Calu3 (cell line): ENCODE results near the gene NECTIN2. TPM values are rescaled to one million over a fixed set of nuclear protein-coding genes. Genes with fewer than 3 reads are reported as not detected.
A peak's percentile ranks its signal among the peaks of the same experiment; 100 is the strongest.

Experiments used
- BruUV-seq: library from RNA; stranded (reverse); fragments of 400-500 nt; replicated peaks from 2 replicates; lab custom pipeline; 2021; lab: Mats Ljungman, UMichigan
- CTCF ChIA-PET: fragments of 300-600 bp; sonication (Branson Sonifier 250); formaldehyde crosslinking; loops from one replicate; lab custom pipeline; 2022; ENCODE audit warnings: antibody characterized with exemption; lab: Charles Lee
- DNase-seq: peaks from one replicate; pipeline ENCODE4 v3.0.0; 2022
- H3K27ac Mint-ChIP-seq: one replicate; pipeline ENCODE4 v1.8.0; 2022; ENCODE audit warnings: mixed read lengths; ENCODE audit not compliant: unreplicated experiment
- H3K27me3 Mint-ChIP-seq: one replicate; pipeline ENCODE4 v1.8.0; 2022; ENCODE audit warnings: mixed read lengths; ENCODE audit not compliant: unreplicated experiment
- H3K36me3 Mint-ChIP-seq: one replicate; pipeline ENCODE4 v1.8.0; 2022; ENCODE audit warnings: mild to moderate bottlenecking, moderate library complexity, mixed read lengths; ENCODE audit not compliant: insufficient read depth, unreplicated experiment
- H3K4me1 Mint-ChIP-seq: one replicate; pipeline ENCODE4 v1.8.0; 2022; ENCODE audit warnings: mild to moderate bottlenecking, low read depth, mixed read lengths; ENCODE audit not compliant: unreplicated experiment
- H3K4me3 Mint-ChIP-seq: one replicate; pipeline ENCODE4 v1.8.0; 2022; ENCODE audit warnings: mild to moderate bottlenecking, low read depth, moderate library complexity, mixed read lengths; ENCODE audit not compliant: unreplicated experiment
- H3K9me3 Mint-ChIP-seq: one replicate; pipeline ENCODE4 v1.8.0; 2022; ENCODE audit warnings: low read depth, mixed read lengths; ENCODE audit not compliant: unreplicated experiment
- intact Hi-C: fragments of 100-400 bp; cut with micrococcal nuclease; formaldehyde crosslinking; loops from one replicate; pipeline ENCODE4 v1.10.0; 2022; ENCODE audit not compliant: unreplicated experiment
- total RNA-seq: library from RNA; stranded (reverse); gene quantifications from 2 replicates; pipeline ENCODE4 v1.2.3, GENCODE V29; 2022
- TF ChIP-seq, protein P1 (sequence below): fragments of 200-600 bp; IDR thresholded peaks from one replicate; pipeline ENCODE4 v1.8.0; 2022; ENCODE audit warnings: antibody characterized with exemption; ENCODE audit not compliant: unreplicated experiment

The NECTIN2 gene
- total RNA-seq, 1 experiment from 2014 or later, result 137 TPM

DNA sequence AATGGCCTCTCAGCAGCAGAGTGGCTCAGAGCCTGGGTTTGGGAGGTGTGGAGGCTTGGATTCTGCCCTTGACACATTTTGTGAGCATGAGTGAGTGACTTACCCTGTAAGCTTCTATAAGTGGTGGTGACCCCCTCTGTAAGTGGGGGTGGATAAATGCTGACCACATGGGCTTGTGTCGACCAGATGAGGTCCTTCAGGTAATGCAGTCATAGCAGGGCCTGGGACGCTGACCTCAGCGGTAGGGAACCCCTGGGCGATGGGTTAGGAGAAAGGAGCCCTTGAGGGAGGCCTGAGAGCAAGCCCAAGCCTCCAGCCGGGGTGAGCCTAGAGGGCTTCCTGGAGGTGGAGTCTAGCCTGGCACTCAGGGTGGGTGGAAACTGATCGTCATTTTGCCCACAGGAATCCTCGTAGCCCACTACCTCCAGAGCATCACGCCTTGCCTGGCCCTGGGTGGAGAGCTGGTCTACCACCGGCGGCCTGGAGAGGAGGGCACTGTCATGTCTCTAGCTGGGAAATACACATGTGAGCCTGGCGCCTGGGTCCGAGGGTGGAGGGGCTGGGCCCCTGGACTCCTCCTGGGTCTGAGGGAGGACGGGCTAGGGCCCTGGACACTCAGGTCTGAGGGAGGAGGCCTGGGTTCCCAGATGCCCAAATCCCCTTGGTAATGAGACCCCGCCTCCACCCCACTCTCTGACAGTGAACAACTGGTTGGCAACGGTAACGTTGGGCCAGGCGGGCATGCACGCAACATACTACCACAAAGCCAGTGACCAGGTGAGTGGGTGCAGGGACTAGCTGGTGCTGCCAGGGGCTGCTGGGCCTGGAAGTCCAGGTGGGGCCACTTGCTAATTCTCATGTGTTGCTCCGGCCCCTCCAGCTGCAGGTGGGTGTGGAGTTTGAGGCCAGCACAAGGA is 54.5 kb downstream of the NECTIN2 start:
- Mint-ChIP-seq H3K27me3 (peaks cover 18% of the 10 kb centered on the region), H3K9me3 (no peaks in the 10 kb centered on the region), H3K4me1 (no peaks in the 10 kb centered on the region), H3K4me3 (no peak overlapping the region), H3K27ac (no peak overlapping the region), H3K36me3 (peaks cover 98% of the 10 kb centered on the region)
- TF ChIP-seq, protein P1, sequence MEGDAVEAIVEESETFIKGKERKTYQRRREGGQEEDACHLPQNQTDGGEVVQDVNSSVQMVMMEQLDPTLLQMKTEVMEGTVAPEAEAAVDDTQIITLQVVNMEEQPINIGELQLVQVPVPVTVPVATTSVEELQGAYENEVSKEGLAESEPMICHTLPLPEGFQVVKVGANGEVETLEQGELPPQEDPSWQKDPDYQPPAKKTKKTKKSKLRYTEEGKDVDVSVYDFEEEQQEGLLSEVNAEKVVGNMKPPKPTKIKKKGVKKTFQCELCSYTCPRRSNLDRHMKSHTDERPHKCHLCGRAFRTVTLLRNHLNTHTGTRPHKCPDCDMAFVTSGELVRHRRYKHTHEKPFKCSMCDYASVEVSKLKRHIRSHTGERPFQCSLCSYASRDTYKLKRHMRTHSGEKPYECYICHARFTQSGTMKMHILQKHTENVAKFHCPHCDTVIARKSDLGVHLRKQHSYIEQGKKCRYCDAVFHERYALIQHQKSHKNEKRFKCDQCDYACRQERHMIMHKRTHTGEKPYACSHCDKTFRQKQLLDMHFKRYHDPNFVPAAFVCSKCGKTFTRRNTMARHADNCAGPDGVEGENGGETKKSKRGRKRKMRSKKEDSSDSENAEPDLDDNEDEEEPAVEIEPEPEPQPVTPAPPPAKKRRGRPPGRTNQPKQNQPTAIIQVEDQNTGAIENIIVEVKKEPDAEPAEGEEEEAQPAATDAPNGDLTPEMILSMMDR, result no peak
- intact Hi-C loops, result no loop called here
- CTCF ChIA-PET, result interaction anchor here (0.6 kb wide), 1 partner anchor 438 kb away, joined by 5 read pairs; no protein-coding TSS in a partner anchor
- DNase-seq, result no peak
- no TSS peak for BruUV-seq

- TF ChIP-seq, protein P1, result no peak
- DNase-seq, result no peak
- H3K9me3 Mint-ChIP-seq, result no peaks in the 10 kb centered on the region
- no peak overlapping the region for H3K4me3 Mint-ChIP-seq
- H3K4me1 Mint-ChIP-seq, result peaks cover 11% of the 10 kb centered on the region
- peaks cover 43% of the 10 kb centered on the region for H3K27me3 Mint-ChIP-seq
- peak overlapping the region; percentile 79 for H3K27ac Mint-ChIP-seq
- TSS peak; percentile 72 for BruUV-seq
- H3K36me3 Mint-ChIP-seq, result peaks cover 84% of the 10 kb centered on the region
- intact Hi-C loops, result loop anchor here (1.0 kb wide), 1 partner anchor 48 kb away; no protein-coding TSS in a partner anchor
- CTCF ChIA-PET, result interaction anchor here (1.2 kb wide), 2 partner anchors 49 to 52 kb away, joined by 3 read pairs; partner anchors contain the start of gene CLPTM1
These were observed 57.1 kb downstream of the NECTIN2 start for GRCh38 chr19:44903216-44903601.

DNA sequence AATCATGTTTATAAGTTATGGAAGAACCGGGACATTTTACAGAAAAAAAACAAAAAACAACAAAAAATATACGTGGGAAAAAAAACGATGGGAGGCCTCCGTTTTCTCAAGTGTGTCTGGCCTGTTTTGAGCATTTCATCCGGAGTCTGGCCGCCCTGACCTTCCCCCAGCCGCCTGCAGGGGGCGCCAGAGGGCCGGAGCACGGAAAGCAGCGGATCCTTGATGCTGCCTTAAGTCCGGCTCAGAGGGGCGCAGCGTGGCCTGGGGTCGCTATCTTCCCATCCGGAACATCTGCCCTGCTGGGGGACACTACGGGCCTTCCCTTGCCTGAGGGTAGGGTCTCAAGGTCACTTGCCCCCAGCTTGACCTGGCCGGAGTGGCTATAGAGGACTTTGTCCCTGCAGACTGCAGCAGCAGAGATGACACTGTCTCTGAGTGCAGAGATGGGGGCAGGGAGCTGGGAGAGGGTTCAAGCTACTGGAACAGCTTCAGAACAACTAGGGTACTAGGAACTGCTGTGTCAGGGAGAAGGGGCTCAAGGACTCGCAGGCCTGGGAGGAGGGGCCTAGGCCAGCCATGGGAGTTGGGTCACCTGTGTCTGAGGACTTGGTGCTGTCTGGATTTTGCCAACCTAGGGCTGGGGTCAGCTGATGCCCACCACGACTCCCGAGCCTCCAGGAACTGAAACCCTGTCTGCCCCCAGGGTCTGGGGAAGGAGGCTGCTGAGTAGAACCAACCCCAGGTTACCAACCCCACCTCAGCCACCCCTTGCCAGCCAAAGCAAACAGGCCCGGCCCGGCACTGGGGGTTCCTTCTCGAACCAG is 57.7 kb downstream of the NECTIN2 start:
- H3K4me3 Mint-ChIP-seq, result no peak overlapping the region
- peaks cover 11% of the 10 kb centered on the region for H3K4me1 Mint-ChIP-seq
- H3K36me3 Mint-ChIP-seq, result peaks cover 78% of the 10 kb centered on the region
- CTCF ChIA-PET, result interaction anchor here (0.6 to 1.2 kb wide), 3 partner anchors 47 to 51 kb away, joined by 3 read pairs; partner anchors contain the start of gene CLPTM1
- H3K27me3 Mint-ChIP-seq, result peaks cover 49% of the 10 kb centered on the region
- no peaks in the 10 kb centered on the region for H3K9me3 Mint-ChIP-seq
- no TSS peak for BruUV-seq
- H3K27ac Mint-ChIP-seq, result peak overlapping the region; percentile 79
- DNase-seq, result peak; percentile 90
- TF ChIP-seq, protein P1, result peak; percentile 99
- intact Hi-C loops, result loop anchor here (1.0 kb wide), 1 partner anchor 47 kb away; no protein-coding TSS in a partner anchor

- DNase-seq, result no peak
- Mint-ChIP-seq H3K4me3 (no peak overlapping the region), H3K27ac (no peak overlapping the region), H3K36me3 (peaks cover 71% of the 10 kb centered on the region), H3K9me3 (no peaks in the 10 kb centered on the region), H3K27me3 (peaks cover 49% of the 10 kb centered on the region), H3K4me1 (peaks cover 11% of the 10 kb centered on the region)
- TF ChIP-seq, protein P1, result no peak
- BruUV-seq, result TSS peak; percentile 23
- CTCF ChIA-PET, result interaction anchor here (0.6 to 1.2 kb wide), 3 partner anchors 46 to 50 kb away, joined by 3 read pairs; partner anchors contain the start of gene CLPTM1
- intact Hi-C loops, result no loop called here
These were observed 58.4 kb downstream of the NECTIN2 start for GRCh38 chr19:44904426-44904994.
